HEK293 (cell line): Measurements from ENCODE around the gene ADCY1.

Experiments used
- MYNN ChIP-seq: fragments of 450-650 bp; formaldehyde crosslinking; IDR thresholded peaks from 2 replicates; pipeline ENCODE4 v1.5.1; 2016; ENCODE audit warnings: missing biosample characterization, missing genetic modification characterization, borderline replicate concordance
- PRDM1 ChIP-seq: fragments of 450-650 bp; formaldehyde crosslinking; IDR thresholded peaks from 2 replicates; pipeline ENCODE4; 2016; ENCODE audit warnings: missing biosample characterization, missing genetic modification characterization
- ZBTB20 ChIP-seq: fragments of 450-650 bp; formaldehyde crosslinking; IDR thresholded peaks from 2 replicates; pipeline ENCODE4 v1.5.1; 2016; ENCODE audit warnings: missing biosample characterization, missing genetic modification characterization
- ZFP69B ChIP-seq: fragments of 450-650 bp; formaldehyde crosslinking; IDR thresholded peaks from 2 replicates; pipeline ENCODE4 v1.5.1; 2016; ENCODE audit warnings: missing biosample characterization, missing genetic modification characterization
- ZNF449 ChIP-seq: fragments of 450-650 bp; formaldehyde crosslinking; IDR thresholded peaks from 2 replicates; pipeline ENCODE4 v1.5.1; 2017; ENCODE audit warnings: missing biosample characterization, mild to moderate bottlenecking, missing genetic modification characterization, moderate library complexity
- ZNF549 ChIP-seq: fragments of 450-650 bp; IDR thresholded peaks from 2 replicates; pipeline ENCODE4 v1.5.1; 2018; ENCODE audit warnings: missing biosample characterization, missing genetic modification characterization, mild to moderate bottlenecking, inconsistent platforms, moderate library complexity
- TF ChIP-seq, protein P1 (sequence below): fragments of 450-650 bp; formaldehyde crosslinking; IDR thresholded peaks from 2 replicates; pipeline ENCODE4 v1.5.1; 2016; ENCODE audit warnings: missing biosample characterization, missing genetic modification characterization
- TF ChIP-seq, protein P2 (sequence below): fragments of 450-650 bp; formaldehyde crosslinking; IDR thresholded peaks from 2 replicates; pipeline ENCODE4 v1.5.1; 2016; ENCODE audit warnings: missing biosample characterization, missing genetic modification characterization, low read depth

DNA sequence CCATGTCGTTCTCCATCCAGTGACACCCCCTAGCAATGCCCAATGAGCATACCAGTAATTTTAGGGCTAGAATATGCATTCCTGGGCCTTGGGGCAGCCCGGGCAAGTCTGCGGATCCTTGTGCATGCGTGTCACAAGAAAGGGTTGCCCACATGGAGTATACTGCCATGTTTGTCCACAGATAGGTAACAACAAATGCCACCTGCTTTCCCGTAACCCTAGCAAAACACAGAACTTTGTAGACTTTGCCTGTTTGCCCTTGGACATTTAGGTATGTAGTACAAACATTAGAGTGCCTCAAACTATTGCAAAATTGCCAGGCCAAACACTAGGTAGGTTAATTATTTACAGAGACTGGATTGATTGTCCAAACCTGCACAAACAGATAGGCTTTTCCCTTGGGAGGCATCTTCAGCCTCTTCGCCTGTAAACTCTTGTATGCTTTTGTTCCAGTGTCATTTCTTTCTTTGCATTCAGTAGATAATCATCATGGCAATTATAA lies 117.0 kb downstream of the ADCY1 start:
- TF ChIP-seq, protein P1, sequence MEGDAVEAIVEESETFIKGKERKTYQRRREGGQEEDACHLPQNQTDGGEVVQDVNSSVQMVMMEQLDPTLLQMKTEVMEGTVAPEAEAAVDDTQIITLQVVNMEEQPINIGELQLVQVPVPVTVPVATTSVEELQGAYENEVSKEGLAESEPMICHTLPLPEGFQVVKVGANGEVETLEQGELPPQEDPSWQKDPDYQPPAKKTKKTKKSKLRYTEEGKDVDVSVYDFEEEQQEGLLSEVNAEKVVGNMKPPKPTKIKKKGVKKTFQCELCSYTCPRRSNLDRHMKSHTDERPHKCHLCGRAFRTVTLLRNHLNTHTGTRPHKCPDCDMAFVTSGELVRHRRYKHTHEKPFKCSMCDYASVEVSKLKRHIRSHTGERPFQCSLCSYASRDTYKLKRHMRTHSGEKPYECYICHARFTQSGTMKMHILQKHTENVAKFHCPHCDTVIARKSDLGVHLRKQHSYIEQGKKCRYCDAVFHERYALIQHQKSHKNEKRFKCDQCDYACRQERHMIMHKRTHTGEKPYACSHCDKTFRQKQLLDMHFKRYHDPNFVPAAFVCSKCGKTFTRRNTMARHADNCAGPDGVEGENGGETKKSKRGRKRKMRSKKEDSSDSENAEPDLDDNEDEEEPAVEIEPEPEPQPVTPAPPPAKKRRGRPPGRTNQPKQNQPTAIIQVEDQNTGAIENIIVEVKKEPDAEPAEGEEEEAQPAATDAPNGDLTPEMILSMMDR (tag by site-specific recombination), result no peak
- no peak for TF ChIP-seq MYNN (tag by site-specific recombination)
- no peak for TF ChIP-seq PRDM1 (tag by site-specific recombination)
- TF ChIP-seq ZNF549, result no peak
- TF ChIP-seq, protein P2, sequence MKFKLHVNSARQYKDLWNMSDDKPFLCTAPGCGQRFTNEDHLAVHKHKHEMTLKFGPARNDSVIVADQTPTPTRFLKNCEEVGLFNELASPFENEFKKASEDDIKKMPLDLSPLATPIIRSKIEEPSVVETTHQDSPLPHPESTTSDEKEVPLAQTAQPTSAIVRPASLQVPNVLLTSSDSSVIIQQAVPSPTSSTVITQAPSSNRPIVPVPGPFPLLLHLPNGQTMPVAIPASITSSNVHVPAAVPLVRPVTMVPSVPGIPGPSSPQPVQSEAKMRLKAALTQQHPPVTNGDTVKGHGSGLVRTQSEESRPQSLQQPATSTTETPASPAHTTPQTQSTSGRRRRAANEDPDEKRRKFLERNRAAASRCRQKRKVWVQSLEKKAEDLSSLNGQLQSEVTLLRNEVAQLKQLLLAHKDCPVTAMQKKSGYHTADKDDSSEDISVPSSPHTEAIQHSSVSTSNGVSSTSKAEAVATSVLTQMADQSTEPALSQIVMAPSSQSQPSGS (tag by site-specific recombination), result no peak
- TF ChIP-seq ZNF449 (tag by site-specific recombination), result no peak
- TF ChIP-seq ZBTB20 (tag by site-specific recombination), result no peak
- TF ChIP-seq ZFP69B (tag by site-specific recombination), result no peak
